Astrocyte (in vitro differentiated cells and primary cell): ENCODE measurements around the gene SCUBE1. TPM values are rescaled to one million over a fixed set of nuclear protein-coding genes. Genes with fewer than 3 reads are reported as not detected.

Experiments
- DNase-seq: peaks from one replicate; pipeline ENCODE4 v3.0.0-alpha.2; 2010; ENCODE audit warnings: low read depth
- FAIRE-seq: peaks from 2 replicates; lab custom pipeline; 2011; peaks lifted over from hg19 to GRCh38; lab: Jason Lieb, UNC
- H2AFZ ChIP-seq: 2 replicates; pipeline ENCODE4 v1.6.0; 2012; ENCODE audit warnings: low read depth, low read length, inconsistent platforms
- H3K27ac ChIP-seq: 2 replicates; pipeline ENCODE4 v1.5.1; 2011; ENCODE audit warnings: low read depth, low read length, inconsistent platforms
- H3K27me3 ChIP-seq: 2 replicates; pipeline ENCODE4 v1.6.0; 2011; ENCODE audit warnings: low read length, inconsistent platforms; ENCODE audit not compliant: insufficient read depth
- H3K36me3 ChIP-seq: 2 replicates; pipeline ENCODE4 v1.5.1; 2011; ENCODE audit warnings: low read length, inconsistent platforms; ENCODE audit not compliant: insufficient read depth
- H3K4me1 ChIP-seq: 2 replicates; pipeline ENCODE4 v1.5.1; 2011; ENCODE audit warnings: low read length, inconsistent platforms; ENCODE audit not compliant: insufficient read depth
- H3K4me2 ChIP-seq: 2 replicates; pipeline ENCODE4 v1.6.0; 2012; ENCODE audit warnings: low read length, inconsistent platforms
- H3K4me3 ChIP-seq: 2 replicates; pipeline ENCODE4 v1.5.1; 2011; ENCODE audit warnings: low read depth, mild to moderate bottlenecking, low read length, inconsistent platforms; ENCODE audit not compliant: insufficient read depth
- H3K79me2 ChIP-seq: 2 replicates; pipeline ENCODE4 v1.6.0; 2012; ENCODE audit warnings: mild to moderate bottlenecking, low read length, inconsistent platforms; ENCODE audit not compliant: insufficient read depth
- H3K9ac ChIP-seq: 2 replicates; pipeline ENCODE4 v1.6.0; 2012; ENCODE audit warnings: mild to moderate bottlenecking, low read length, inconsistent platforms
- H3K9me3 ChIP-seq: 2 replicates; pipeline ENCODE4 v1.5.1; 2012; ENCODE audit warnings: low read depth, mild to moderate bottlenecking, low read length, inconsistent platforms; ENCODE audit not compliant: insufficient read depth
- H4K20me1 ChIP-seq: 2 replicates; pipeline ENCODE4 v1.6.0; 2012; ENCODE audit warnings: low read length, inconsistent platforms; ENCODE audit not compliant: insufficient read depth
- H3K27ac Mint-ChIP-seq: one replicate; pipeline ENCODE4 v1.8.0; 2021; ENCODE audit warnings: mild to moderate bottlenecking, mixed read lengths; ENCODE audit not compliant: unreplicated experiment
- H3K27me3 Mint-ChIP-seq: one replicate; pipeline ENCODE4 v1.8.0; 2021; ENCODE audit warnings: low read depth, mixed read lengths; ENCODE audit not compliant: unreplicated experiment
- H3K36me3 Mint-ChIP-seq: one replicate; pipeline ENCODE4 v1.8.0; 2021; ENCODE audit warnings: low read depth, mixed read lengths; ENCODE audit not compliant: unreplicated experiment
- H3K4me1 Mint-ChIP-seq: one replicate; pipeline ENCODE4 v1.8.0; 2021; ENCODE audit warnings: low read depth, mixed read lengths; ENCODE audit not compliant: unreplicated experiment
- H3K4me3 Mint-ChIP-seq: one replicate; pipeline ENCODE4 v1.8.0; 2021; ENCODE audit warnings: mild to moderate bottlenecking, moderate library complexity, mixed read lengths; ENCODE audit not compliant: unreplicated experiment
- H3K9me3 Mint-ChIP-seq: one replicate; pipeline ENCODE4 v1.8.0; 2021; ENCODE audit warnings: mild to moderate bottlenecking, mixed read lengths; ENCODE audit not compliant: unreplicated experiment
- EZH2 ChIP-seq: IDR thresholded peaks from 2 replicates; pipeline ENCODE4 v1.6.1; 2012; ENCODE audit warnings: mild to moderate bottlenecking, low read length, inconsistent platforms; ENCODE audit not compliant: insufficient read depth
- total RNA-seq: library from RNA; stranded (reverse); gene quantifications from 2 replicates; pipeline ENCODE4 v1.2.1, GENCODE V29; 2021
- TF ChIP-seq, protein P1 (sequence below): IDR thresholded peaks from 2 replicates; pipeline ENCODE4 v1.5.1; 2011; ENCODE audit warnings: low read depth, mild to moderate bottlenecking, inconsistent platforms, low read length, moderate library complexity; ENCODE audit not compliant: insufficient read depth

The SCUBE1 gene
- total RNA-seq, 1 donor from 2014 or later: 0.07 TPM

DNA sequence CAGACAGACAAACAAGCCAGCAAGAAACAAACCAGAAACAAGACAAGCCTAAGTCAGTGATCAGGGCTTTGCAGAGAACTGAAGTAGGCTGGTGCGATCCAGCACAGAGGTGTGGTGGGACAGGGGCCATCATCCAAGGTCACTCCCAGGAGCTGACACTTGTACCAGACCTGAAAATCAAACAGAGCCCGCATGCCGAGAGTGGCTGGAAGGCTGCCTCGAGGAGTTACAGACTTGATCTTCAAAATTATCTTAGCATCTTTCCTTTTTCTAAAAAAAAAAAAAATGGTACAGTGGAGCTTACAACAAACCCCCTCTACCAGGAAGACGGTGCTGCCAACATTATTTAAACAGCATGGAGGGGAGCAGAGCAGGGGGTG lies 8.8 kb upstream of the SCUBE1 start:
- H3K4me3 Mint-ChIP-seq: no peak overlapping the region
- H3K27ac Mint-ChIP-seq: no peak overlapping the region
- DNase-seq (no peak), FAIRE-seq (no peak)
- no peaks in the 10 kb centered on the region for H3K79me2 ChIP-seq
- H3K4me3 ChIP-seq: no peak overlapping the region
- peaks cover 3% of the 10 kb centered on the region for H3K9me3 Mint-ChIP-seq
- H3K9me3 ChIP-seq: no peaks in the 10 kb centered on the region
- H2AFZ ChIP-seq: no peak overlapping the region
- no peak overlapping the region for H3K9ac ChIP-seq
- peaks cover 3% of the 10 kb centered on the region for H3K4me1 Mint-ChIP-seq
- peaks cover 6% of the 10 kb centered on the region for H3K27me3 ChIP-seq
- TF ChIP-seq, protein P1, sequence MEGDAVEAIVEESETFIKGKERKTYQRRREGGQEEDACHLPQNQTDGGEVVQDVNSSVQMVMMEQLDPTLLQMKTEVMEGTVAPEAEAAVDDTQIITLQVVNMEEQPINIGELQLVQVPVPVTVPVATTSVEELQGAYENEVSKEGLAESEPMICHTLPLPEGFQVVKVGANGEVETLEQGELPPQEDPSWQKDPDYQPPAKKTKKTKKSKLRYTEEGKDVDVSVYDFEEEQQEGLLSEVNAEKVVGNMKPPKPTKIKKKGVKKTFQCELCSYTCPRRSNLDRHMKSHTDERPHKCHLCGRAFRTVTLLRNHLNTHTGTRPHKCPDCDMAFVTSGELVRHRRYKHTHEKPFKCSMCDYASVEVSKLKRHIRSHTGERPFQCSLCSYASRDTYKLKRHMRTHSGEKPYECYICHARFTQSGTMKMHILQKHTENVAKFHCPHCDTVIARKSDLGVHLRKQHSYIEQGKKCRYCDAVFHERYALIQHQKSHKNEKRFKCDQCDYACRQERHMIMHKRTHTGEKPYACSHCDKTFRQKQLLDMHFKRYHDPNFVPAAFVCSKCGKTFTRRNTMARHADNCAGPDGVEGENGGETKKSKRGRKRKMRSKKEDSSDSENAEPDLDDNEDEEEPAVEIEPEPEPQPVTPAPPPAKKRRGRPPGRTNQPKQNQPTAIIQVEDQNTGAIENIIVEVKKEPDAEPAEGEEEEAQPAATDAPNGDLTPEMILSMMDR: no peak
- TF ChIP-seq EZH2: no peak
- peaks cover 53% of the 10 kb centered on the region for H3K27me3 Mint-ChIP-seq
- H3K27ac ChIP-seq: no peak overlapping the region
- no peaks in the 10 kb centered on the region for H3K36me3 ChIP-seq
- no peak overlapping the region for H3K4me2 ChIP-seq
- peaks cover 2% of the 10 kb centered on the region for H3K36me3 Mint-ChIP-seq
- H4K20me1 ChIP-seq: no peaks in the 10 kb centered on the region
- H3K4me1 ChIP-seq: no peaks in the 10 kb centered on the region

DNA sequence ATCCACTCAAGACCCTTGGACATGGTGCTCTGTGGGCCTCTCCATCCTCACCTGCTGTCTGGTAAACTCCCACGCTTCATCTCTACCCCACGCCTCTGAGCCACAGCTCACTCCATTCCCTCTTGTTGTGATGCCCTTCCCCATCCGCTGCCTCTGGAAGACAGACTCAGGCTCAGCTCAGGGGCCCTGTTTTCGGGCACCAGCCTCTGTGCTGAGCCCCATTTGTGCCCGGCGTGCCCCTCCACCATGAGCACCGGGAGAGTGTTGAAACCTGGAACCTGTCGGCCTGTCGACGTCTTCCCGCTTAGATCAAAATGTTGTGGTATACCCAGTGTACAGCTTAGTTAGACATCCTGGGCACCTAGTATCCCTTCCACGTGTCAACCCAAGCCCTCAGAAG lies 6.5 kb upstream of the SCUBE1 start:
- Mint-ChIP-seq H3K4me1 (peaks cover 3% of the 10 kb centered on the region), H3K27ac (no peak overlapping the region), H3K4me3 (no peak overlapping the region), H3K9me3 (peaks cover 3% of the 10 kb centered on the region), H3K27me3 (peaks cover 68% of the 10 kb centered on the region), H3K36me3 (peaks cover 2% of the 10 kb centered on the region)
- no peaks in the 10 kb centered on the region for H3K79me2 ChIP-seq
- H4K20me1 ChIP-seq: no peaks in the 10 kb centered on the region
- H3K27ac ChIP-seq: no peak overlapping the region
- no peak for TF ChIP-seq EZH2
- TF ChIP-seq, protein P1: no peak
- H3K36me3 ChIP-seq: no peaks in the 10 kb centered on the region
- no peaks in the 10 kb centered on the region for H3K9me3 ChIP-seq
- peaks cover 16% of the 10 kb centered on the region for H3K27me3 ChIP-seq
- H3K4me3 ChIP-seq: no peak overlapping the region
- H3K4me1 ChIP-seq: no peaks in the 10 kb centered on the region
- H3K4me2 ChIP-seq: no peak overlapping the region
- no peak overlapping the region for H3K9ac ChIP-seq
- no peak overlapping the region for H2AFZ ChIP-seq
- no peak for FAIRE-seq
- no peak for DNase-seq

DNA sequence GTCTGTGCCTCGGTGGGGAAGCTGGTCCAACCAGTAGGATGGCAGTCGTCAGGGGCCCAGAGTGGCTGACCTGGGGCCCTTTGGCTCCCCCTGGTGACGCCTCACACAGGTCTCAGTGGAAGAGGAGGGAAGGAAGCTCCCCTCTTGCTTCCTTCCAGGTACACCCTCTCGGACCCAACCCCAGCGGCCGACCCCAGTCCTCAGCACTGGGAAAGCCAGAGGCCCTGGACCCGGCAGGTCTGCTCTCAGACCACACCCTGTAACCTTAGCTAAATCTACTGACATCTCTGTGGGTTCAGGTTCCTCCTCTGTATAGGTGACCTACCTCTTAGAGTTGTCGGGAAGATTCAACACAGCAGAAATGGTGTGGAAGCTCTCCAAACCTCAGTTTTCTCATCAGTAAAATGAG lies 3.4 kb upstream of the SCUBE1 start:
- Mint-ChIP-seq H3K9me3 (peaks cover 3% of the 10 kb centered on the region), H3K27me3 (peaks cover 76% of the 10 kb centered on the region), H3K36me3 (peaks cover 2% of the 10 kb centered on the region), H3K4me3 (no peak overlapping the region), H3K27ac (no peak overlapping the region), H3K4me1 (peaks cover 3% of the 10 kb centered on the region)
- Histone ChIP-seq H2AFZ (no peak overlapping the region), H4K20me1 (no peaks in the 10 kb centered on the region), H3K27me3 (peaks cover 35% of the 10 kb centered on the region), H3K27ac (no peak overlapping the region), H3K9me3 (no peaks in the 10 kb centered on the region), H3K4me2 (no peak overlapping the region), H3K4me1 (no peaks in the 10 kb centered on the region), H3K36me3 (no peaks in the 10 kb centered on the region), H3K79me2 (no peaks in the 10 kb centered on the region), H3K4me3 (no peak overlapping the region), H3K9ac (no peak overlapping the region)
- FAIRE-seq (no peak), DNase-seq (no peak)
- TF ChIP-seq EZH2: no peak
- TF ChIP-seq, protein P1: peak; percentile 44
